Parathyroid adenoma (tissue), 2 donors: ENCODE measurements around the gene SOX14.

Source experiments
- H2AFZ ChIP-seq: fragments of 300-600 bp; sonication (generic); one replicate; pipeline ENCODE4 v1.7.0; 2017; ENCODE audit warnings: antibody characterized with exemption, mild to moderate bottlenecking
- H3K27ac ChIP-seq: fragments of 300-600 bp; sonication (generic); one replicate; pipeline ENCODE4 v1.7.0; 2017
- H3K27me3 ChIP-seq: fragments of 300-600 bp; sonication (generic); one replicate; pipeline ENCODE4 v1.7.0; 2017; ENCODE audit warnings: low read length; ENCODE audit not compliant: control insufficient read depth, insufficient read depth
- H3K36me3 ChIP-seq: fragments of 300-600 bp; sonication (generic); one replicate; pipeline ENCODE4 v1.7.0; 2017; ENCODE audit warnings: low read length; ENCODE audit not compliant: control insufficient read depth, insufficient read depth
- H3K4me1 ChIP-seq: fragments of 300-600 bp; sonication (generic); one replicate; pipeline ENCODE4 v1.7.0; 2017; ENCODE audit warnings: control low read depth
- H3K4me2 ChIP-seq: fragments of 300-600 bp; sonication (generic); one replicate; pipeline ENCODE4 v1.7.0; 2017; ENCODE audit warnings: low read length
- H3K4me3 ChIP-seq: fragments of 300-600 bp; sonication (generic); one replicate; pipeline ENCODE4 v1.7.0; 2017; ENCODE audit warnings: low read depth, low read length
- H3K79me2 ChIP-seq: fragments of 300-600 bp; sonication (generic); one replicate; pipeline ENCODE4 v1.7.0; 2017; ENCODE audit warnings: control low read depth
- H3K9ac ChIP-seq: fragments of 300-600 bp; sonication (generic); one replicate; pipeline ENCODE4 v1.7.0; 2017; ENCODE audit warnings: mild to moderate bottlenecking
- H3K9me3 ChIP-seq: fragments of 300-600 bp; sonication (generic); one replicate; pipeline ENCODE4 v1.7.0; 2017; ENCODE audit warnings: low read length; ENCODE audit not compliant: control insufficient read depth
- TF ChIP-seq, protein P1 (sequence below): fragments of 300-600 bp; sonication (generic); IDR thresholded peaks from one replicate; pipeline ENCODE4 v1.7.0; 2017; ENCODE audit warnings: antibody characterized with exemption, mild to moderate bottlenecking
- donor health status: primary hyperparathyroidism.

The SOX14 gene

DNA sequence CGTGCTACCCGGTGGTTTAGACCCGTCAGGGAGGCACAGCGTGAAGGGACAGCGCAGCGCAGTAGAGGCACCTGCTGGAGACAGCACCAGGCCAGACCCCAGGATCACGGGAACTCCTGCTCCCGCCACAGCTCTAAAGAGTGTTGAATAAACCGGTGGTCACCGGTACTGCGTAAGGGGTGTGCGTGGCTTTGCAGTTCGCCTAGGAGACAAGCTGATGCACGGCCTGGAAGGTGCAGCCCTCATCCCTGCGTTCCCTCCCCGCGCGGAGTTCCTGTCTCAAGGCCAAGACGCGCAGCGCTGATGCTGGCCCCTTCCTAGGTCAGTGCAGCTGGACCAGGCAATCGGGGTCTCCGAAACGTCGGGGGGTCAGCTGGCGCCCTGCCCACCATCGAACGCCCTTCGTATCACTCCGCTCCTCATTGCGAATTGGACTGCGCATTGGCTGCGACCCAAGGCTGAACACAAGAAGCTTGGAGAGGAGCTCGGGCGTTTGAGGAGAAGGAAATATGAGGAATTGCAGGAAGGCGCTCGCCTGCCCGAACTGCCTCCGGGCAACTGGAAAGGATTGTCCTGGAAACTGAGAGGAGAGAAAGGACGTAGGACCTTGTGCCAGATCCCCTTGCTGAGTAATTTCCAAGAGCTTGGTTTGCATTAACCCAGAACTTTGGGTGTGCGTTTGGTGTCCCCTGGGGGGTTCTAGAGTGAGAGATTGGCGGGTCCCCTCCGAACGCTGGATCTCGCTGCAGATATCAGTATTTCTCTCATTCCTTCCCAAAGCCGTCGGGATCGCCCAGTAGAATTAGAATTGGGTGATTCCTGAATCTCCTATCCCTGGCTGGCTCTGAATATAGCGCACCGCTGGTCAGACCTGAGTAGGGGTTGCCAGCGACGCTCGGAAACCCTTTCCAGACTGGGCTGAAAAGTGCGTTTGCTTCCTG, 2.3 kb upstream of the SOX14 start:
- no peaks in the 10 kb centered on the region for H3K4me1 ChIP-seq
- TF ChIP-seq, protein P1, sequence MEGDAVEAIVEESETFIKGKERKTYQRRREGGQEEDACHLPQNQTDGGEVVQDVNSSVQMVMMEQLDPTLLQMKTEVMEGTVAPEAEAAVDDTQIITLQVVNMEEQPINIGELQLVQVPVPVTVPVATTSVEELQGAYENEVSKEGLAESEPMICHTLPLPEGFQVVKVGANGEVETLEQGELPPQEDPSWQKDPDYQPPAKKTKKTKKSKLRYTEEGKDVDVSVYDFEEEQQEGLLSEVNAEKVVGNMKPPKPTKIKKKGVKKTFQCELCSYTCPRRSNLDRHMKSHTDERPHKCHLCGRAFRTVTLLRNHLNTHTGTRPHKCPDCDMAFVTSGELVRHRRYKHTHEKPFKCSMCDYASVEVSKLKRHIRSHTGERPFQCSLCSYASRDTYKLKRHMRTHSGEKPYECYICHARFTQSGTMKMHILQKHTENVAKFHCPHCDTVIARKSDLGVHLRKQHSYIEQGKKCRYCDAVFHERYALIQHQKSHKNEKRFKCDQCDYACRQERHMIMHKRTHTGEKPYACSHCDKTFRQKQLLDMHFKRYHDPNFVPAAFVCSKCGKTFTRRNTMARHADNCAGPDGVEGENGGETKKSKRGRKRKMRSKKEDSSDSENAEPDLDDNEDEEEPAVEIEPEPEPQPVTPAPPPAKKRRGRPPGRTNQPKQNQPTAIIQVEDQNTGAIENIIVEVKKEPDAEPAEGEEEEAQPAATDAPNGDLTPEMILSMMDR = no peak
- peaks cover 24% of the 10 kb centered on the region for H3K27me3 ChIP-seq
- no peak overlapping the region for H3K9ac ChIP-seq
- no peaks in the 10 kb centered on the region for H3K79me2 ChIP-seq
- H2AFZ ChIP-seq = no peak overlapping the region
- H3K4me2 ChIP-seq = no peak overlapping the region
- no peaks in the 10 kb centered on the region for H3K9me3 ChIP-seq
- no peak overlapping the region for H3K4me3 ChIP-seq
- no peak overlapping the region for H3K27ac ChIP-seq
- no peaks in the 10 kb centered on the region for H3K36me3 ChIP-seq

DNA sequence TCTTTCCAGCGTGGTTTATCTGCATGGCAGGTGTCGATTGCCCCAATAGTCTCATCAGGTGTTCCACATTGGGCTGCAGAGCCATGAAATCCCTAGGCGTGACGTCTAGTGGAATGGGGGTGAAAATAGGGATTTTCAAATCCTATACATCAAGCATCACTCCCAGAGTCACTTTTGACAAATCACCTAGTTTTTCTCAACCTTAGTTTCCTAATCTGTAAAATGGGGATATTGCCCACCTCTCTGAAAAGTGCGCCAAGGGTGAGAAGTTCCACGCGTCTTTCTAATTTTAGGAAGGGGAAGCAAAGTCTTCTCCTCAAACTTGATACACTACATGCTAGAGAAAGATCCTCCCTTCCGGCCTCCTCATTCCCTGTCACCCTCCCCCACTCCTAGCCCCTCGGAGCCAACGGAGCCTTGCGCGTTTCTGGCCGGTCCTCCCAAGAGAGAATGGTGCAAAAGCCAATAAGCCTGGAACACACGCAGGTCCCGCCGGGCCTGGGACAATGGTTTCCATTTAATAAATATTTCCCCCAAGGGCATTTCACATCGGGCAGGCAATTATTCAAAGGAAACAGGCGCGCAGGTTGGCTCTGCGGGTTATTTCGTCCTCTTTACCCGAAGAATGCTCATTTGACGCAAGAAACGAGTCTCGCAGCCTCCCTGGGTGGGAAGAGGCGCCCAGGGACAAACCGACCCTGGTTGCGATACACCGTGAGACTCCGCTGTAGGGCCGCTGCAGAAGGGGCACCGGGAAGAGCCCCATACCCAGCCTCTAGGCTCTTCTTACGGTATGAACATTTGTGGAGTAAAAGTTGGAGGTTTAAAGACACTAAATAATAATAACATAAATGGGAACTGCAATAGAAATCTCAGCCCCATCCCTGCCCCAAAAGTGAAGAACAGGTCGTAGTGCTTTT, 1.2 kb upstream of the SOX14 start:
- H3K4me1 ChIP-seq = no peaks in the 10 kb centered on the region
- no peak overlapping the region for H3K27ac ChIP-seq
- H3K36me3 ChIP-seq = no peaks in the 10 kb centered on the region
- TF ChIP-seq, protein P1 = no peak
- H2AFZ ChIP-seq = no peak overlapping the region
- H3K4me2 ChIP-seq = peak overlapping the region; percentile 80
- no peaks in the 10 kb centered on the region for H3K9me3 ChIP-seq
- H3K4me3 ChIP-seq = no peak overlapping the region
- H3K79me2 ChIP-seq = no peaks in the 10 kb centered on the region
- H3K9ac ChIP-seq = no peak overlapping the region
- peaks cover 24% of the 10 kb centered on the region for H3K27me3 ChIP-seq

DNA sequence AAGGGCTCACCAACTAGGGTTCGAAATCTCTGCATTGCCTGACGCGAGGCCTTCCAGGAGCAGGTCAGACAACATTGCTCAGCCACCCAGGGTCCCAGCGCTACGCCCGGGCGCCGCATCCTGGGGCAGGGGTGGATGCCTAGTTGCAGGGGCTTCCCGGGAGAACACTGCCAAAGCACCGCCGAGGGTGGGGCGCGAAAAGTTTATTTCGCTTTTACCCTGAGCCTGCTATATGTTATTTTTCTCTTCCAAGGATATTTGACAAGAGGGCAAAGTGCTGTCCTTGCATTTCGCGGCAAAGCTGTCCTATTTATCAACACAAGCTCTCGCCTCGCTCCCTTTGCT, 549 bp upstream of the SOX14 start:
- no peaks in the 10 kb centered on the region for H3K9me3 ChIP-seq
- H3K4me2 ChIP-seq = peak overlapping the region; percentile 80
- H3K36me3 ChIP-seq = no peaks in the 10 kb centered on the region
- H3K27me3 ChIP-seq = peaks cover 24% of the 10 kb centered on the region
- H3K79me2 ChIP-seq = no peaks in the 10 kb centered on the region
- peak overlapping the region; percentile 47 for H3K4me3 ChIP-seq
- TF ChIP-seq, protein P1 = no peak
- H2AFZ ChIP-seq = no peak overlapping the region
- no peaks in the 10 kb centered on the region for H3K4me1 ChIP-seq
- no peak overlapping the region for H3K9ac ChIP-seq
- no peak overlapping the region for H3K27ac ChIP-seq

DNA sequence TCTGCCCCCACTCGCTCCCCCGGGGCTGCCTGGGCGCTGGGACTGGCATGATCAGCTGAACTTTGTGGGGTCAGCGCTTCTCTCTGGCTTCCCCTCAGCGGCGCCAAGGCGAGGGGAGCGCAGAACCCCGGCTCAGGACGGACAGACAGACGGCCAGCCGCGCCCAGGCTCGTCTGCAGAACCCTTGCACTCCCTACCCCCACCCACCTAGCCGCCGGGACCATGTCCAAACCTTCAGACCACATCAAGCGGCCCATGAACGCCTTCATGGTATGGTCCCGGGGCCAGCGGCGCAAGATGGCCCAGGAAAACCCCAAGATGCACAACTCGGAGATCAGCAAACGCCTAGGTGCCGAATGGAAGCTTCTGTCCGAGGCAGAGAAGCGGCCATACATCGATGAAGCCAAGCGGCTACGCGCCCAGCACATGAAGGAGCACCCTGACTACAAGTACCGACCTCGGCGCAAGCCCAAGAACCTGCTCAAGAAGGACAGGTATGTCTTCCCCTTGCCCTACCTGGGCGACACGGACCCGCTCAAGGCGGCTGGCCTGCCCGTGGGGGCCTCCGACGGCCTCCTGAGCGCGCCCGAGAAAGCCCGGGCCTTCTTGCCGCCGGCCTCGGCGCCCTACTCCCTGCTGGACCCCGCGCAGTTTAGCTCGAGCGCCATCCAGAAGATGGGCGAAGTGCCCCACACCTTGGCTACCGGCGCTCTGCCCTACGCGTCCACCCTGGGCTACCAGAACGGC, 621 bp downstream of the SOX14 start:
- no peaks in the 10 kb centered on the region for H3K79me2 ChIP-seq
- no peaks in the 10 kb centered on the region for H3K36me3 ChIP-seq
- H3K9me3 ChIP-seq = no peaks in the 10 kb centered on the region
- H3K4me1 ChIP-seq = no peaks in the 10 kb centered on the region
- TF ChIP-seq, protein P1 = no peak
- no peak overlapping the region for H2AFZ ChIP-seq
- H3K27me3 ChIP-seq = peaks cover 24% of the 10 kb centered on the region
- no peak overlapping the region for H3K27ac ChIP-seq
- H3K4me3 ChIP-seq = no peak overlapping the region
- no peak overlapping the region for H3K9ac ChIP-seq
- peak overlapping the region; percentile 80 for H3K4me2 ChIP-seq
